Stimulated activated CD8-positive, alpha-beta memory T cell treated with anti-CD3 and anti-CD28 coated beads, Interleukin-7, amount 100 ng/mL, for 1 hour (primary cell): Measurements from ENCODE around the gene DHX35.

Source experiments
- DNase-seq, 2 donors: peaks; one replicate each; pipeline ENCODE4 v3.0.0-alpha.2; 2020; ENCODE audit warnings: low read depth in 2 of 2

DHX35 gene

GRCh38 chr20:39066471-39067242, 104.5 kb downstream of the DHX35 start:
- no peak for DNase-seq

DNA sequence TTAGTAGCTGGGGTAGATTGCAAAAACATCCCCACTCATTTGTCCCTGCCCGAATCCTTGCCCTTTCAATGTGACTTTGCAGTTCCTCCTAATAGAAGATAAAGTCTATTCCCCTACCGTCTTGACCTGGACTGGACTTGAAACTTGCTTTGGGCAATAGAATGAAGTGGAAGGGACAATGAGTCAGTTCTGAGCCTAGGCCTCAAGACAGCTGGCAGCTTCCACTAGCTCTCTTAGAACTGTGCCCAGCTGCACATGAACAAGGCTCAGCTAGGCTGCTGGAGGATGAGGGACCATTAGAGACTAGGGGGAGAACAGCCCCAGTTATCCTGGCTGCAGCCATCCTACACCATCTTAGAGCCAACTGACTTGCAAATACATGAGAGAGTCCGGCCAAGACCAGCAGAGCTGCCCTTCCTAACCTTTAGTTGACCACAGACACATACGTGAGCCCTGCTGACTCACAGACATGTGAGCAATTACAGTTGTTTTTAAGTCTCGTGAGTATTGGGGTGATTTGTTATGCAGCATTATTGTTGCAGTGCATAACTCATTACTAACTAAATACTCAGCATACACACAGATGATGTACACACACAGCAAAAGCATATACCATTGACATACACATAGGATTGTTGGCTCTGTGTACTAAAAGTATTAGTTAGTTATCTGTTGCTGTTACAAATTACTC, 105.5 kb downstream of the DHX35 start:
- no peak for DNase-seq

DNA sequence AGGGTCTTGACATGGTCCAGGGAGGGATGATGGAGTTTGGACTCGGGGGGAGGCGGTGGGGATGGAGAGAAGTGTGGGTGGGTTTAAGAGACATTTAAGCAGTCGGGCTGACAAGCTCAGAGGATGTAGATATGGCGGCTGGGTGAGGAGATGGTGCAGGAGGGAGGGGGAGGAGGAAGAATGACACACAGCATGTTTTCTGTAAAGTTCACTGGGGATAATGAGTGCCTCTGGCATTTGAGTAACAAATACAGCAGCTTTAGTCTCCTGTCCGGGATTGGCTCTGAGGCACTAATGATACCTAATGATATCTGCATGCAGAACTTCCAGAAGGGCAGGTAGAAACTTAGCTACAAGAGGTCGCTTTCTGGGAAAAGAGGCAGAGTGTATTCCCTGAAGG, 107.8 kb downstream of the DHX35 start:
- no peak for DNase-seq

GRCh38 chr20:39070484-39071231, 108.5 kb downstream of the DHX35 start:
- DNase-seq, result no peak

DNA sequence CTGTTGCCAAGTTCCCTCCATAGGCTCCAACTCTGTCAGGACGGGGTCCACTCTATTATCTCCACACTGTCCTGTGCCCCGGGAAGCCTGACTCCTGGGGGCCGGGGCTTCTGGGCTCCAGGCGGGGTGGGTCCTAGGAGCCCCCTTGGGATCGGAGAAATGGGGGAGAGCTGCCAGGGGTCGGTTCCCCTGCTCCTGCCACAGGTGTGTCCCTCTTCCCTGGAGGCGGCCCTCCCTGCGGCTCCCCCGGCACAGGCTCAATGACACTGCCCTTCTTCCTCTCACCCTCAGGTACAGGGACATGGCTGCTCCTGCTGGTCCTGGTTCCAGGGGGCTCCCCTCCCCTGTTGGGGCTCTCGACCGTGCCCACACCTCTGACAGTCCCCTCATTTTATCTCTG, 110.0 kb downstream of the DHX35 start:
- no peak for DNase-seq

- no peak for DNase-seq
These were observed 110.5 kb downstream of the DHX35 start for GRCh38 chr20:39072653-39073052.

DNA sequence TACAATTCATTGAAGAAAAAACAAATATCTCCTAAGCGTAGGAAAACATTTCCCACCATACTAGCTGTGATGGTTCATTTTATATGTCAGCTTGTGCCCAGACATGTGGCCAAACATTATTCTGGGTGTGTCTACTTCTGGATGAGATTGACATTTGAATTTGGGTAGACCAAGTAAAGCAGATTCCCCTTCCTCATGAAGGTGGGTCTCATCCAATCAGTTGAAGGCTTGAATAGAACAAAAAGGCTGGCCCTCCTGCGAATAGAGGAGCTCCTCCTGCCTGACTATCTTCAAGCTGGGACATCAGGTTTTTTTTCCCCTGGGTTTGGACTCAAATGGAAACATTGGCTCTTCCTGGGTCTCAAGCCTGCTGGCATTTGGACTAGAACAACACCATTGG, 113.6 kb downstream of the DHX35 start:
- no peak for DNase-seq

GRCh38 chr20:39076958-39077357, 114.8 kb downstream of the DHX35 start:
- no peak for DNase-seq

- DNase-seq, result no peak
These were observed 118.2 kb downstream of the DHX35 start for GRCh38 chr20:39080326-39080725.

DNA sequence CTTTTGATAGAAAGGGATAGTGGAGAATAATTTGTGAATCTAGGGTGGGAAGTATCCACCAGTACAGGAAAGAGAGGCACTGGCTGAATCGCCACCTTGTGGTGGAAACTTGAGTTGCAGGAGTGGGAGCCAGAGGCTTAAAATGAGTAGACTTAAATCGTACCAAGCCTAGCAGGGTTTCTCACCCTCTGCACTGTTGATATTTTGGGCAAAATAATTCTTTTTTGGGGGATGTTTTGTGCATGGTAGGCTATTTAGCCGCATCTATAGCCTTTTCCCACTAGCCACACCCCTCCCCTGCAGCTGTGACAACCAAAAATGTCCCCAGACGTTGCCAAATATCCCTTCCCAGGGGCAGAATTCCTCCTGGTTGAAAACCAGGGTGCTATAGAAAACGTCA, 119.1 kb downstream of the DHX35 start:
- peak; percentile 63 to 75 for DNase-seq

GRCh38 chr20:39082622-39083398, 120.7 kb downstream of the DHX35 start:
- DNase-seq, result no peak

DNA sequence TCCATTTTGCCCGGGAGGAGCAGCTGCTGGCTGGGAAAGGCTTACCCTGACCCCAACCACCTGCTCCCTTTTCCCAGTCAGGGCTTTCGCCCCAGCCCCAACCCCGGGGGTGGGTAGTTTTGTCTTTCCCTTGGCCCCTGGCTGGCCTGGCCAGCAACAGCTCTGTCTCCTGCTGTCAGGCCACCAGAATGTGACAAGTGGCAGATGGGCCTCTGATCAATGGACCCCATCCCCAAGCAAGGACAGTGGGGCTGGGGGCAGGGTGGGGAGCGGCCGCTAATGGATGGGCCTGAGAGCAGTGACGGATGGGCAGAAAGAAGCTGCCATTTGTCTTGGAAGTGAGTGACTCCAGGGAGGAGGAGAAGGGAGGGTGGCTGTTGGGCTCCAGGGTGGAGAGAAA, 121.6 kb downstream of the DHX35 start:
- no peak for DNase-seq

GRCh38 chr20:39089029-39089428, 126.9 kb downstream of the DHX35 start:
- DNase-seq, result no peak
